Panc1 (cell line): Measurements from ENCODE around the gene CDC42EP4. TPM values are rescaled to one million over a fixed set of nuclear protein-coding genes. Genes with fewer than 3 reads are reported as not detected.

Experiments used
- ATAC-seq: fragments of 200-7000 bp; cut with Tn5 transposase; 2 replicates; pipeline ENCODE4 v1.9.1; 2020; ENCODE audit warnings: mild to moderate bottlenecking, moderate library complexity
- BruUV-seq: library from RNA; stranded (reverse); fragments of 400-500 nt; replicated peaks from 2 replicates; lab custom pipeline; 2021; lab: Mats Ljungman, UMichigan
- CTCF ChIA-PET: fragments of 300-600 bp; sonication (Branson Sonifier 250); formaldehyde crosslinking; loops from one replicate; lab custom pipeline; 2022; ENCODE audit warnings: antibody characterized with exemption; lab: Charles Lee
- POLR2A ChIA-PET: fragments of 300-600 bp; sonication (Branson Sonifier 250); formaldehyde crosslinking; loops from one replicate; lab custom pipeline; 2022; ENCODE audit warnings: antibody characterized with exemption; lab: Charles Lee
- DNase-seq: peaks from one replicate; pipeline ENCODE4 v3.0.0-alpha.2; 2010; ENCODE audit warnings: low read depth, low spot score
- H3K27ac ChIP-seq: 2 replicates; pipeline ENCODE4 v1.5.1; 2011; ENCODE audit warnings: mild to moderate bottlenecking, low read length, inconsistent platforms
- H3K27me3 ChIP-seq: fragments of 200-500 bp; sonication (Bioruptor generic); 2 replicates; pipeline ENCODE4 v1.6.0; 2014; ENCODE audit warnings: low read length, inconsistent platforms; ENCODE audit not compliant: control insufficient read depth, insufficient read depth
- H3K36me3 ChIP-seq: fragments of 200-500 bp; sonication (Bioruptor generic); 2 replicates; pipeline ENCODE4 v1.5.1; 2014; ENCODE audit warnings: inconsistent platforms, mild to moderate bottlenecking, low read length, moderate library complexity; ENCODE audit not compliant: control insufficient read depth, insufficient read depth
- H3K4me1 ChIP-seq: 2 replicates; pipeline ENCODE4 v1.5.1; 2011; ENCODE audit warnings: inconsistent platforms, mild to moderate bottlenecking, low read length, moderate library complexity; ENCODE audit not compliant: control insufficient read depth, insufficient read depth
- H3K4me3 ChIP-seq, 2 experiments: 2 replicates each; pipeline ENCODE4 v1.5.1; 2011 to 2012; ENCODE audit warnings: low read depth in 2 of 2, low read length in 2 of 2, mild to moderate bottlenecking in 2 of 2, inconsistent platforms in 1 of 2, moderate library complexity in 1 of 2
- H3K9me3 ChIP-seq: fragments of 200-500 bp; sonication (Bioruptor generic); 2 replicates; pipeline ENCODE4 v1.5.1; 2014; ENCODE audit warnings: low read depth, mild to moderate bottlenecking, inconsistent platforms, low read length, moderate library complexity; ENCODE audit not compliant: control insufficient read depth, insufficient read depth
- POLR2AphosphoS5 ChIP-seq: IDR thresholded peaks from 2 replicates; pipeline ENCODE4 v1.6.1; 2012; ENCODE audit warnings: mild to moderate bottlenecking, low read depth, low read length, moderate library complexity
- SIN3A ChIP-seq: IDR thresholded peaks from 2 replicates; pipeline ENCODE4 v1.6.1; 2012; ENCODE audit warnings: low read depth, mild to moderate bottlenecking, low read length, moderate library complexity, borderline replicate concordance; ENCODE audit not compliant: insufficient read depth
- TCF7L2 ChIP-seq: IDR thresholded peaks from 2 replicates; pipeline ENCODE4 v1.6.1; 2011; ENCODE audit warnings: mild to moderate bottlenecking, low read depth, low read length, inconsistent platforms
- in situ Hi-C: cut with HindIII; loops from 2 replicates; pipeline ENCODE4 v1.10.0; 2016; ENCODE audit warnings: low sequenced_read_pairs, low pct_unique_long_range_greater_than_20kb
- intact Hi-C: fragments of 100-400 bp; cut with micrococcal nuclease; formaldehyde crosslinking; loops from one replicate; pipeline ENCODE4 v1.10.0; 2022; ENCODE audit not compliant: unreplicated experiment
- total RNA-seq: library from RNA; stranded (reverse); gene quantifications from one replicate; pipeline ENCODE4 v1.2.1, GENCODE V29; 2021; ENCODE audit not compliant: unreplicated experiment
- TF ChIP-seq, protein P1 (sequence below), 2 experiments: IDR thresholded peaks; 2 replicates each; pipeline ENCODE4 v1.6.1; 2011 to 2012; ENCODE audit warnings: low read depth in 2 of 2, control low read depth in 1 of 2, low read length in 1 of 2, mild to moderate bottlenecking in 1 of 2, moderate library complexity in 1 of 2; ENCODE audit not compliant: insufficient read depth in 1 of 2
- TF ChIP-seq, protein P2 (sequence below): fragments of 450-650 bp; IDR thresholded peaks from 2 replicates; pipeline ENCODE4 v1.5.1; 2017; ENCODE audit warnings: mild to moderate bottlenecking

The CDC42EP4 gene
- total RNA-seq, 1 experiment from 2014 or later: 65.9 TPM

DNA sequence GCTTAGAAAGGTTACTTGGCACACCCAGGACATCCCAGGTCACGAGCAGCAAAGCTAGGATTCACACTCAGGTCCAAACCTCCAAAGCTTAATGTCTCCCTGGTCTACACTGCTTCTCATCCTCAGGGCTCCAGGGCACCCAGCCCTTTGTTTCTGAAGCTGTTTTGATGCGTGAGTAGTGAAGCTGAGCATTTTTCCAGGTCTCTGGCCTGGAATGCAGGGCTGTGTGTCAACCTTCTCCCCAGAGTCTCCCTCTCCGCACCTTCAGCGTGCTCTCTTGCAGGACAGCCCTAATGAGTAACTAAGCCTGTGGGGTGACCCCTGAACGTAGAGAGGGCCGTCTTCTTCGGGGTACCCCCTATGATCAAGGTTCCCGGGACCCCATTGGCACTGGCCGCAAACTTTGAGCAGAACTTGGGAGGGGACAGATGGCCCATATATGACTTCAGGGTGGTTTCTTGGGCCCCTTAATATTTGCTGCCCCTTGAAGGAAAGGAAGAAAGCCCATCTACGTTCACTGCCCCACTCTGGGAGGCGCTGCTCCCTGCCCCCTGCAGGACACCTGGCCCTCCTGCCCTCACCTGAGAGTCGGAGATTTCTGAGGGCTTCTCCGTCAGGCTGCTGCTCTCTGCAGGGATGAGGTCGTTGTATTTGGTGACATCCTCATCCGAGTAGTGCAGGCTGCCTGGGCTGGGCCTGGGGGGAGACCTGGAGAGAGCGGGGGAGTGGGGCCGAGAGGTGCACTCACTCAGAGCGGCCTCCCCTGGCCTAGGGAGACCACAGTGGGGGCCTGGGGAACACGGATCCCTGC lies 36.4 kb upstream of the CDC42EP4 start:
- CTCF ChIA-PET: no interaction called here
- BruUV-seq: no TSS peak
- no peaks in the 10 kb centered on the region for H3K36me3 ChIP-seq
- no peak overlapping the region for H3K27ac ChIP-seq
- in situ Hi-C loops (no loop called here), intact Hi-C loops (no loop called here)
- peaks cover 12% of the 10 kb centered on the region for H3K4me1 ChIP-seq
- no peaks in the 10 kb centered on the region for H3K9me3 ChIP-seq
- POLR2A ChIA-PET: interaction anchor here (0.7 kb wide), 1 partner anchor 82 kb away, joined by 4 read pairs; no protein-coding TSS in a partner anchor
- TF ChIP-seq TCF7L2: no peak
- ATAC-seq: peak; percentile 25; the same call in 1 of the 2 replicates
- no peaks in the 10 kb centered on the region for H3K27me3 ChIP-seq
- no peak for DNase-seq
- no peak overlapping the region for H3K4me3 ChIP-seq

DNA sequence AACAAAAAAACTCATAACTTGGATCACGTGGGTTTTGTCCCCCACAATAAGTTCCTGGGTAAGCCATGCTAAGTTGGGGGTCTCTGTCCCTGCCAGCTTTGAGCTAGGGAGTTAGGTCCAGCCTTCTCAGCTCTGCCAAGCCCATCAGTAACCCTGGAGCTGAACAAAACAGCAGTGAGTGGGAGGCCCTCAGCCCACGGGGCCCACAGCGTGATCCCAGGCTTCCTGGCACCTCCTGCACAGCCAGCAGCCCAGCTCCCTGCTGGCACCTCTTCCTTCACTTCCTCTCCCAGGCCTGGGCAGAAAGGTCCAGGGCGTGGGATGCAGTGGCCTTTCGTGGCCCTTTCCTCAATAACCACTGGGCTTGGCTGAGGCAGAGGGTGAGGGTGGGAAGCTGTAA lies 35.5 kb upstream of the CDC42EP4 start:
- no peaks in the 10 kb centered on the region for H3K27me3 ChIP-seq
- H3K36me3 ChIP-seq: no peaks in the 10 kb centered on the region
- ChIA-PET CTCF (no interaction called here), POLR2A (no interaction called here)
- H3K9me3 ChIP-seq: no peaks in the 10 kb centered on the region
- BruUV-seq: no TSS peak
- intact Hi-C loops (no loop called here), in situ Hi-C loops (no loop called here)
- H3K4me1 ChIP-seq: peaks cover 20% of the 10 kb centered on the region
- TF ChIP-seq SIN3A: no peak
- TF ChIP-seq, protein P1, sequence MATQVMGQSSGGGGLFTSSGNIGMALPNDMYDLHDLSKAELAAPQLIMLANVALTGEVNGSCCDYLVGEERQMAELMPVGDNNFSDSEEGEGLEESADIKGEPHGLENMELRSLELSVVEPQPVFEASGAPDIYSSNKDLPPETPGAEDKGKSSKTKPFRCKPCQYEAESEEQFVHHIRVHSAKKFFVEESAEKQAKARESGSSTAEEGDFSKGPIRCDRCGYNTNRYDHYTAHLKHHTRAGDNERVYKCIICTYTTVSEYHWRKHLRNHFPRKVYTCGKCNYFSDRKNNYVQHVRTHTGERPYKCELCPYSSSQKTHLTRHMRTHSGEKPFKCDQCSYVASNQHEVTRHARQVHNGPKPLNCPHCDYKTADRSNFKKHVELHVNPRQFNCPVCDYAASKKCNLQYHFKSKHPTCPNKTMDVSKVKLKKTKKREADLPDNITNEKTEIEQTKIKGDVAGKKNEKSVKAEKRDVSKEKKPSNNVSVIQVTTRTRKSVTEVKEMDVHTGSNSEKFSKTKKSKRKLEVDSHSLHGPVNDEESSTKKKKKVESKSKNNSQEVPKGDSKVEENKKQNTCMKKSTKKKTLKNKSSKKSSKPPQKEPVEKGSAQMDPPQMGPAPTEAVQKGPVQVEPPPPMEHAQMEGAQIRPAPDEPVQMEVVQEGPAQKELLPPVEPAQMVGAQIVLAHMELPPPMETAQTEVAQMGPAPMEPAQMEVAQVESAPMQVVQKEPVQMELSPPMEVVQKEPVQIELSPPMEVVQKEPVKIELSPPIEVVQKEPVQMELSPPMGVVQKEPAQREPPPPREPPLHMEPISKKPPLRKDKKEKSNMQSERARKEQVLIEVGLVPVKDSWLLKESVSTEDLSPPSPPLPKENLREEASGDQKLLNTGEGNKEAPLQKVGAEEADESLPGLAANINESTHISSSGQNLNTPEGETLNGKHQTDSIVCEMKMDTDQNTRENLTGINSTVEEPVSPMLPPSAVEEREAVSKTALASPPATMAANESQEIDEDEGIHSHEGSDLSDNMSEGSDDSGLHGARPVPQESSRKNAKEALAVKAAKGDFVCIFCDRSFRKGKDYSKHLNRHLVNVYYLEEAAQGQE (IDR thresholded peaks at IDR 0.05; ENCODE audit: insufficient read depth in 1 of 2, low read depth in 2 of 2, low read length in 1 of 2): no peak
- TF ChIP-seq, protein P2, sequence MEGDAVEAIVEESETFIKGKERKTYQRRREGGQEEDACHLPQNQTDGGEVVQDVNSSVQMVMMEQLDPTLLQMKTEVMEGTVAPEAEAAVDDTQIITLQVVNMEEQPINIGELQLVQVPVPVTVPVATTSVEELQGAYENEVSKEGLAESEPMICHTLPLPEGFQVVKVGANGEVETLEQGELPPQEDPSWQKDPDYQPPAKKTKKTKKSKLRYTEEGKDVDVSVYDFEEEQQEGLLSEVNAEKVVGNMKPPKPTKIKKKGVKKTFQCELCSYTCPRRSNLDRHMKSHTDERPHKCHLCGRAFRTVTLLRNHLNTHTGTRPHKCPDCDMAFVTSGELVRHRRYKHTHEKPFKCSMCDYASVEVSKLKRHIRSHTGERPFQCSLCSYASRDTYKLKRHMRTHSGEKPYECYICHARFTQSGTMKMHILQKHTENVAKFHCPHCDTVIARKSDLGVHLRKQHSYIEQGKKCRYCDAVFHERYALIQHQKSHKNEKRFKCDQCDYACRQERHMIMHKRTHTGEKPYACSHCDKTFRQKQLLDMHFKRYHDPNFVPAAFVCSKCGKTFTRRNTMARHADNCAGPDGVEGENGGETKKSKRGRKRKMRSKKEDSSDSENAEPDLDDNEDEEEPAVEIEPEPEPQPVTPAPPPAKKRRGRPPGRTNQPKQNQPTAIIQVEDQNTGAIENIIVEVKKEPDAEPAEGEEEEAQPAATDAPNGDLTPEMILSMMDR: no peak
- TF ChIP-seq POLR2AphosphoS5: no peak
- no peak for TF ChIP-seq TCF7L2
- ATAC-seq: peak; percentile 15
- H3K27ac ChIP-seq: 0 out of 2 replicates have a peak overlapping the region, but pooled peaks have one; percentile 45
- DNase-seq: no peak
- H3K4me3 ChIP-seq: no peak overlapping the region
